HG03521 (cell line): ENCODE data around the gene TPD52L1.

Experiments used
- ATAC-seq: cut with Tn5 transposase; IDR thresholded peaks from one replicate; pipeline ENCODE4 v1.9.1; 2021; ENCODE audit warnings: mild to moderate bottlenecking, moderate library complexity; ENCODE audit not compliant: unreplicated experiment

TPD52L1 gene

GRCh38 chr6:125207956-125208355 lies 54.4 kb downstream of the TPD52L1 start:
- no peak for ATAC-seq

GRCh38 chr6:125208625-125209249 lies 55.2 kb downstream of the TPD52L1 start:
- no peak for ATAC-seq

- ATAC-seq: no peak
These were observed 57.1 kb downstream of the TPD52L1 start for GRCh38 chr6:125210667-125211066.

GRCh38 chr6:125211352-125211751 lies 57.8 kb downstream of the TPD52L1 start:
- no peak for ATAC-seq

GRCh38 chr6:125212377-125212776 lies 58.8 kb downstream of the TPD52L1 start:
- ATAC-seq: no peak

- ATAC-seq: no peak
These were observed 60.4 kb downstream of the TPD52L1 start for GRCh38 chr6:125213939-125214338.

GRCh38 chr6:125215252-125215819 lies 61.8 kb downstream of the TPD52L1 start:
- no peak for ATAC-seq

DNA sequence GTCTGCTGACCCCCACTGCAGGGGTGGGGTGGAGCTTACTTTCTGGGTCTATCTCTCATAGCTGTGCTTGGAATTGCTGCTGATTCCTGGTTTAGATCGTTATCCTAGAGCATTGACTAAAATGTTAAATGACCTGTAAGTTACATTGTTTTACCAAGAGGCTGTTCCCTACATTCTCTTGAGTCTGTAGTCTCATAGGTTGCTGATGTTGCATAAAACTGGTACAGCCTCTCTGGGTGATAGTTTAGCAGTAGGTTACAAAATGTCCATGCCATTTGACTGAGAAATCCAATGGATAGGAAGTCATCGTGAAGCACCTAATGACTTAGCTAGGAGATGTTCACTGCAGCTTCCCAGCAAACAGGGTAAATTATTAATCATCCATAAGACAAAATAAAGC lies 62.4 kb downstream of the TPD52L1 start:
- no peak for ATAC-seq

DNA sequence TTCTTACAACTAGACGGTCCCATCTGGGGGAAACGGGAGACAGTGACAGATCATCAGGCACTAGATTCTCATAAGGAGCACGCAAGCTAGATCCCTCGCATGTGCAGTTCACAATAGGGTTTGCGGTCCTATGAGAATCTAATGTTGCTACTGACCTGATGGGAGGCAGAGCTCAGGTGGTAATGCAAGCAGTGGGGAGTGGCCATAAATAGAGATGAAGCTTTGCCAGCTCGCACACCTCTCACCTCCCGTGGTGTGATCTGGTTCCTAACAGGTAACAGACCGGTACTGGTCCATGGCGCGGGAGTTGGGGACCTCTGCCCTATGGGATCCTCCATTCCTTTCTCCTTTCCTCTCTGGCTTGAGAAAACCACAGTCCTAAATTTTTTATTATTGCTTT lies 63.8 kb downstream of the TPD52L1 start:
- no peak for ATAC-seq

- ATAC-seq: no peak
These were observed 64.4 kb downstream of the TPD52L1 start for GRCh38 chr6:125217992-125218391.

DNA sequence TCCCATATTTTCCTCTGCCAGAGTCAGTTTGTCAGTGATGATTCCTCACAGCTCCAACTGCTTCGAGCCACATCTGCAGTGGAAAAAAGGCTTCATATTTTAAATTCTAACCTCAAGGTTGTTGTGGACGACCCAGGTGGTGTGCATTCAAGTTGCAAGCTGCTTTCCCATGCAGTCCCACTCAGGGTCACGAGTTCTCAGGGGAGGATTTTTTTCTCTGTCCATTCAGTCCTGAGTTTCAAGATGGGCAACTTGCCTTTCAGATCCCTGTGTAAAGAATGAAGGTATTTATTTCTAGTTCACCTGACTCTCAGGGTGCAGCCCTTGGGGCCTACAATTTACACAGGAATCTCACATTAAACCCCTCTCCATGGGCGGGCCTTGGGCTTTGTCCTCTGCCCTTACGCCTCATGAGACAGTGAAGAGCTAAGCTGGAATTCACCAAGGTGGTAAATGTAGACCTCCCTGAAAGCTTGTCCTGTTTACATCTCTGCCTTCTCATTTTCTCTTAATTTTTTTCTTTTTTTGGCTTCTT lies 65.9 kb downstream of the TPD52L1 start:
- ATAC-seq: no peak

DNA sequence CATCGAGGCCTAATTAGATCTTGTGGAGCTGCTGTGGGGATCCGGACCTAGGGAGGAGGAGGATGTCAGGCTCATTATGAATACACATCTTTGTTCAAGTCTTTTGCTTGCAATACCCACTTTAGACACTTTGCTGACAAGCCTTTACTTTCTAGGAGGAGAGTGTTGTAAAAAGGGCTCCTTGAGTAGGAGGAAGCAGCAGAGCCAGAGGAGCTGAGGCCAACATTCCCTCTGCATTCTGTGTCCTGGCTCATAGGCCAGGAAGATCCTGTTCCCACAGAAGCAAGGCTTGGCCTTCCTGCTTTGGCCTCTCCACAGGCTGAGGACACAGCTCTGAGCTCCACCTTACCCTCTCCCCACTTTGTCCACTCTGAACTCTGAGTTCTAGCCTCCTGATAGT lies 67.1 kb downstream of the TPD52L1 start:
- no peak for ATAC-seq

GRCh38 chr6:125222531-125223455 lies 69.2 kb downstream of the TPD52L1 start:
- ATAC-seq: no peak

- no peak for ATAC-seq
These were observed 70.8 kb downstream of the TPD52L1 start for GRCh38 chr6:125224231-125224861.

DNA sequence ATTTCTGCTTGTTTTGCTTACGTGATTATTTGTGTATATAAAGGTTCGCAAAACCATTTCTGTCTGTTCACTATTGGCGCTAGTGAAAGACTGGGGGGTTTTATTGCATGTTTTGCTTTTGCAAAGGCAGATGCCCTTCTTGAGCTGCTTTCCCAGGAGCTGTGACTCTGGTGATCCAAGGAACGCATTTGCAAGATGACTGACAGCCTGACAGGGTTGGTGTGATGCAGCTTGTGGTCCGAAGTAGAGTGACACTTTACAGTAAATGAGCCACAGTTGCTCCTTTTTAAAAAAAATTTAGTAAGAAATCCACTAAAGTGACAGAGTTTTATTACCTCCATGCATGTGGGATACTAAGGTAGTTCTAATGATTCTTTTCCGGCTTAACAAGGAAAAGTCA lies 73.7 kb downstream of the TPD52L1 start:
- no peak for ATAC-seq

DNA sequence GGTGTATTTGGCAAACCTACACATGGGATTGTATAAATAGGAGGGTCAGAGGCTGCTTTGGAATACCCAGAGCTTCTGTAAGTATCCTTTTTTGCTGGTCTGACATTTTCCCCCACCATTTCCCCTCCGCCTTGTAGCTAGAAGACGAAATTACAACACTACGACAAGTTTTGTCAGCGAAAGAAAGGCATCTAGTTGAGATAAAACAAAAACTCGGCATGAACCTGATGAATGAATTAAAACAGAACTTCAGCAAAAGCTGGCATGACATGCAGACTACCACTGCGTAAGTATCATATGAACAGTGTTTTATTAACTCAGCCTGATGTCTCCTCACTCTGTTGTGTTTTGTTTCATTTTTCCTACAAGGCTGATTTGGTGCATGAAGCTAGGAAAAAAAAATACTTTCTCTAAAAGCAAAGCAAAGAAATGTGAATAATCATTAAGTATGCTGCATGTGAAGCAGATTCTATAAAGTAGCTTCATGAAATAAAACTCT lies 75.5 kb downstream of the TPD52L1 start:
- ATAC-seq: no peak

DNA sequence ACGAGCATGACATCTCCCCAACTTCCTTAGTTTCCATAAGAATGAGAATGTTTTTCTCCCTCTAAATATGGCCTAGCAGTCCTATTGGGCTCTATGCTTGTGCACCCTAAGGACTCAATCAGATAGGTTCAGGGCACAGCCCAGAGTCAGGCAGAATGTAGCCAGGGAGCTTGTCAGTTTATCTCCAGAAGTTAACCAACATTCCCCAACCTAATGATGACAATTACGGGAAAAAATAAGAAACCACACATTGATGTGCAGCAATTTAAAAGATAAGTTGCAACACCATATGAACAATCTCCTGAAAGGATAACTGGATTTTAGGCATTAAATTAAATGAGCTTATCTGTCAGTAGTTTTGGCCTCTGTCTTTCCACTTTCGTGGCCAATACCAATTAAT lies 77.1 kb downstream of the TPD52L1 start:
- no peak for ATAC-seq

GRCh38 chr6:125231133-125231532 lies 77.6 kb downstream of the TPD52L1 start:
- no peak for ATAC-seq

- no peak for ATAC-seq
These were observed 78.2 kb downstream of the TPD52L1 start for GRCh38 chr6:125231574-125232343.

GRCh38 chr6:125232466-125232865 lies 78.9 kb downstream of the TPD52L1 start:
- ATAC-seq: no peak
